ENCODE results near the gene CCDC40.

CCDC40 gene

DNA sequence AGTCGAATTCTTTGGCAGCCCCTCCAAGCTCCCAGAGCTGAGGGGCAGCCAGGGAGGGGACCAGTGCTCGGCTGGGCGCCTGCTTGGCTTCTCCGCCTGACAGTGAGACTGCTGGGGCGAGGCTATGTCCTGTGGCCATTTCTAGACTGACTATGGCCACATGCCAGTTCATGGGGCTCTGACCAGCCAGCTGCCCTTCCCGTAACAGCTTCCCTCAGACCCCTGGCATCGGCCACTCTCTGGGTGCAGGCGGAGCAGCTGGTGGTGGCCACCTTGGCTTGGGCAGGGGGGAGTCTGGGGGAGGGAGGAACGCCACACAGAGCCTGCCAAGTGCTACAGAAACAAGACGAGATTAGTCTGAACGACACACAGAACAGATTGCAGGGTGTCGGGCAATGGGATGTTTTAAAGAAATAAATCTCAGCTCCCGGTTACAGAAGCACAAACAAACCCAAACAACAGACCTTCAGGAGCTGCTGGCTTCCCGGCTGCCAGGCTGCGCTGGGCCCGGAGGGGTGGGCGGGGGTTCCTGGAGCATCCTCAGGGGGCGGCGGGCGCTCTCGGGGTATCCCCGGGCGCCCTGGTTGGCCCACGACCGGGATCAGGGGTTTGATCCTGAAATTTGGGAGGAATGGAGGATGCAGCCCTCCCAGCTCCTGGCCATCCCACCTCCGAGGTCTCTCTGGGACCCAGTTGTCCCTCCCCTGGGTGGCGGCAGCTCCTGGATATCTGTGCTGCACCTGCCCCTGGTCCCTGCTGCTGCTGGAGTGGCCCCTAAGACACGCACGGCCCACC, 35.3 kb upstream of the CCDC40 start:
- DNase-seq (ENCODE audit: low read depth): no peak

- DNase-seq (ENCODE audit: low read depth): no peak
Observed at GRCh38 chr17:80002070-80002641, 34.3 kb upstream of the CCDC40 start.

GRCh38 chr17:80002690-80003490, 33.6 kb upstream of the CCDC40 start:
- DNase-seq (ENCODE audit: low read depth): no peak

DNA sequence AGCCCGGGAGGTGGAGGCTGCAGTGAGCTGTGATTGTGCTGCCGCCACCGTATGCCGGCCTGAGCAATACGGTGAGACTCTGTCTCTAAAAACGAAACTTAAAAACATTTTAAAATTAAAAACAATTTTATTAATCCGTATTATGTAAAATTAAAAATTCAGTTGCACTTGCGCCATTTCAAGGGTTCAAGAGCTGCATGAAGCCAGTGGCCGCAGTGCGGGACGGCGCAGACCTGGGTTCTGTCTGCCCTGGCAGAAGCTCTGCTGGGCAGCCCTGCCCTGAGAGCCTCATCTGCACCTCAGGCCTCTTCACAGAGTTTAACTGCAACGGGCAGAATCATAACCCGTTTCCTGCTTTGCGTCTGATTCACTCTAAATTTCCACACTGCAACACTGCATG, 32.5 kb upstream of the CCDC40 start:
- DNase-seq (ENCODE audit: low read depth): no peak

DNA sequence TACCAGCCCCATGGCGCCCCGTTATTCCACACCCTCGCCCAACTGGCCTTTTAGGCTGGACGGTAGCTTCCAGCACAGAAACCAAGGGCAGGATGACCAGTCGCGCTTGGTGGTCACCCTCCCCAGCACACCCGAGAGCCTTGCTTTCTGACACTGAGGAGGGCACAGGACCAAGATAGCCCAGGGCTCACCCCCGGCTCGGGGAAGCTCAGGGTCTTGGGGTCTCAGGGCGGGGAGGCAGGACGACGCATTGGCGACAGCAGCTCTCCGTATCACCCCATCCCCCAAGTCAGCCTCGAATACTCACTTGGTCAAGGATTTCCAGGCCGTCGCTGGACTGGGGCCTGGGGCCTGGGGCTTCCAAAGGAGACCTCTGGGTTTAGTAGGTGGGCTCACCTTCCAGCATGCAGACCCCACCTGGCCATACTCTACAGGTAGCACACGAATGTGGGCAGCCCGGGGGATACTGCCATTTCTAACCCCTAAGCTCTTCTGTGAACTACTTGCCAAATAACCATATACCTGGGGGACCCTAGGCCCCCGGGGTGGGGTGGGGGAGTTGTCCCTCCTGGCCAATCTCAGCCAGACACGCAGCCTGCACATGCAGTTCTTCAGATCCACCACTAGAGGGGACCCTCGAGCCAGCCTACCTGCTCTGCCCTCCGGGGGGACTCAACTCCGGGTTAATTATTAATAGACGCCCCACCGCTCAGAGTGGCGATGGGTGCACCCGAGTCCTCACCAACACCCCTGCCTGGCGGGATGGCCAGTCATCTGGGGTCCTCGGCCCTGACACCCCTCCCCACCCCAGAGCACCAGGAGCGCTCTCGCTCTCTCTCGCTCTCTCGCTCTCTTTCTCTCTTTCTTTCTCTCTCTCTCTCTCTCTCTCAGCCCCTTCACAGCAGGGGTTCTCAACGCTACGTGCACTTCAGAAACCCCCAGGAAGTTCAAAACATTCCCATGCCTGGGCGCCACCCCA, 30.8 kb upstream of the CCDC40 start:
- DNase-seq (ENCODE audit: low read depth): no peak

GRCh38 chr17:80006339-80006720, 30.1 kb upstream of the CCDC40 start:
- no peak for DNase-seq (ENCODE audit: low read depth)

- no peak for DNase-seq (ENCODE audit: low read depth)
Observed at GRCh38 chr17:80006811-80007752, 29.4 kb upstream of the CCDC40 start.

- DNase-seq (ENCODE audit: low read depth): no peak
Observed at GRCh38 chr17:80007939-80008338, 28.5 kb upstream of the CCDC40 start.

DNA sequence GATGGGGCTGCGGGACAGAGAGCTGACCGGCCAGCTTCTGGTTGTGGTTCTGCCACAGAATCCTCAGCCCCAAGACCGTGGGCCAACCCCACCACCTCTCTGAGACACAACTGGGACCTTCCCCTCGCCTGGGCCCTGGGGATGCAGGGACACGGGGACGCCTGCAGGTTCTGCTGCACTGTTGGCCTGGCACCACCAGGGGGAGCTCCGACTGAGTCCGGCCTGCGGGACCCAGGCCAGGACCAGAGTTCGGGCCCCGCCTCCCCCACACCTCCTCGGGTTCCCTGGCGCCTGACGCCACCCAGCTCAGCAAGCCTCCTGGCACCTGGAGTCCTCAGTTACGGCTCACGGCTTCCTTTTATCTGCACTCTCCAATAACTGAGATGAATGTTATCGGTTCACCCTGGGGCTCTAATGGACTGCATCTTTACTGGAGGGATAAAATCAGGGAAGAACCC, 28.0 kb upstream of the CCDC40 start:
- DNase-seq (ENCODE audit: low read depth): no peak

- no peak for DNase-seq (ENCODE audit: low read depth)
Observed at GRCh38 chr17:80008848-80009247, 27.6 kb upstream of the CCDC40 start.

GRCh38 chr17:80009391-80010282, 26.8 kb upstream of the CCDC40 start:
- DNase-seq (ENCODE audit: low read depth): no peak

- DNase-seq (ENCODE audit: low read depth): no peak
Observed at GRCh38 chr17:80010283-80010858, 26.1 kb upstream of the CCDC40 start.

GRCh38 chr17:80011989-80012555, 24.4 kb upstream of the CCDC40 start:
- DNase-seq (ENCODE audit: low read depth): no peak

- no peak for DNase-seq (ENCODE audit: low read depth)
Observed at GRCh38 chr17:80012765-80013741, 23.4 kb upstream of the CCDC40 start.

- no peak for DNase-seq (ENCODE audit: low read depth)
Observed at GRCh38 chr17:80017226-80018010, 19.0 kb upstream of the CCDC40 start.

DNA sequence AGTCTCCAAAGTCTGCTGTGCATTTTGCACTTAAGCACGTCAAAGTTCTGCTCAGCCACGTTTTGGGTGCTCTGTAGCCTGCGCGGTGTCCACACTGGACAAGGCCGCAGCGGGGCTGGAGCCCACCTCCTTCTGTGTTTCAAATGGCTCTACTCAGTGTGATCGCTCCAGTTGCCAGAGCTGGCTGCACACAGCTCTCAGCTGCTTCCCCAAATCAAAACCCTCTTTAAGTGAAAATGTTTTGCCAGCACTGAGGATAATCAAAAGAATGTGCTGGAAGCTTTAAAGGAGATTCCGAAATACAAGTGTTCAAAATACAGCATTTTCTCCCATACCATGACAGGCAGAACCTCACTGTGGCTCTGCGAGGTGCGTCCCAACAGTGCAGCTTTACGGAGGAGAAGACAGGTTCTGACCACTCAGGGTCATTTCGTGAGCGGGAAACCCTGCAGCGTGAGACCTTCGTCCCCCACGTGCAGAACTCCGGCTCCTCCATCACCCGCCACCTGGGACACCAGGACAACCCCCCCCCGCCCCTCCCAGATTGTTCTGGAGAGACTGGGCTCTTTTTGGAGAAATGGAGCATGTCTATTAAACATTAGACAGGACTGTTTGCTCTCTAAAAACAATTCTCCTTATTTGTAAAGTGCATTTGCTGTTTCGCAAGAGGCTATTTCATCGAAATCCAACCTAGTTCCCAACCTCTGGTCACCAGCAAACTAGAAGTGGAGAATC, 17.4 kb upstream of the CCDC40 start:
- DNase-seq (ENCODE audit: low read depth): no peak

Data from stromal cell of bone marrow (primary cell).